Spinal cord (tissue), 10 donors: ENCODE results near the gene THAP7. TPM values are rescaled to one million over a fixed set of nuclear protein-coding genes. Genes with fewer than 3 reads are reported as not detected.
A peak's percentile ranks its signal among the peaks of the same experiment; 100 is the strongest.

Source experiments
- DNase-seq, 6 donors: peaks; one replicate each; pipeline versions ENCODE4 v3.0.0 to v3.0.0-alpha.2; 2013 to 2015; ENCODE audit warnings: low spot score in 6 of 6, low read depth in 4 of 6
- H3K27ac ChIP-seq: one replicate; pipeline ENCODE4 v1.5.1; 2013; ENCODE audit warnings: low read depth, low read length, control low read depth
- H3K27me3 ChIP-seq: one replicate; pipeline ENCODE4 v1.6.1; 2013; ENCODE audit warnings: low read length; ENCODE audit not compliant: control insufficient read depth, insufficient read depth
- H3K36me3 ChIP-seq: one replicate; pipeline ENCODE4 v1.6.1; 2013; ENCODE audit warnings: low read length; ENCODE audit not compliant: control insufficient read depth, insufficient read depth
- H3K4me1 ChIP-seq: one replicate; pipeline ENCODE4 v1.6.1; 2013; ENCODE audit warnings: low read length; ENCODE audit not compliant: control insufficient read depth, insufficient read depth
- H3K4me3 ChIP-seq: one replicate; pipeline ENCODE4 v1.5.1; 2013; ENCODE audit warnings: low read depth, low read length, control low read depth
- H3K9me3 ChIP-seq: one replicate; pipeline ENCODE4 v1.6.1; 2013; ENCODE audit warnings: low read length; ENCODE audit not compliant: control insufficient read depth, insufficient read depth
- WGBS: methylation state at CpG from one replicate; pipeline ENCODE4 v1.1.5; 2013; ENCODE audit warnings: missing lambda C conversion rate; ENCODE audit not compliant: insufficient coverage; 5-methylcytosine and 5-hydroxymethylcytosine counted together
- polyA plus RNA-seq, 2 donors: library from polyadenylated mRNA; unstranded; fragments of 120-200 nt; gene quantifications; one replicate each; pipeline ENCODE4 v1.2.1, GENCODE V29; 2013; ENCODE audit not compliant: insufficient read length in 2 of 2
- total RNA-seq, 2 donors: library from RNA; depleted of rRNA in 1 of 2; stranded (reverse); fragments of 120-200 nt in 1 of 2; fragments of >200 nt in 1 of 2; gene quantifications; one replicate each; pipeline versions ENCODE4 v1.2.3 to v1.2.4, GENCODE V29; 2013 to 2014
- donor health status: healthy.

The THAP7 gene
- total and polyA plus RNA-seq, 4 donors, result 15.1 to 37.2 (median 30.1) TPM

GRCh38 chr22:21022955-21023614 is 21.2 kb upstream of the THAP7 start:
- H3K9me3 ChIP-seq, result no peaks in the 10 kb centered on the region
- peaks cover 15% of the 10 kb centered on the region for H3K36me3 ChIP-seq
- WGBS, result 89% methylated on average over 13 of the region's 13 CpGs
- DNase-seq, result no peak
- no peaks in the 10 kb centered on the region for H3K27me3 ChIP-seq
- H3K27ac ChIP-seq, result no peak overlapping the region
- H3K4me1 ChIP-seq, result peaks cover 12% of the 10 kb centered on the region
- H3K4me3 ChIP-seq, result no peak overlapping the region

- Histone ChIP-seq H3K27me3 (no peaks in the 10 kb centered on the region), H3K36me3 (peaks cover 14% of the 10 kb centered on the region), H3K27ac (no peak overlapping the region), H3K4me1 (peaks cover 6% of the 10 kb centered on the region), H3K4me3 (no peak overlapping the region), H3K9me3 (no peaks in the 10 kb centered on the region)
- WGBS, result 38% methylated on average over 5 of the region's 10 CpGs
- DNase-seq, result no peak
Measured at GRCh38 chr22:21022507-21022906, 20.6 kb upstream of the THAP7 start.

- 64% methylated on average over 7 of the region's 7 CpGs for WGBS
- DNase-seq, result no peak
Measured at GRCh38 chr22:21020802-21021429, 19.0 kb upstream of the THAP7 start.

DNA sequence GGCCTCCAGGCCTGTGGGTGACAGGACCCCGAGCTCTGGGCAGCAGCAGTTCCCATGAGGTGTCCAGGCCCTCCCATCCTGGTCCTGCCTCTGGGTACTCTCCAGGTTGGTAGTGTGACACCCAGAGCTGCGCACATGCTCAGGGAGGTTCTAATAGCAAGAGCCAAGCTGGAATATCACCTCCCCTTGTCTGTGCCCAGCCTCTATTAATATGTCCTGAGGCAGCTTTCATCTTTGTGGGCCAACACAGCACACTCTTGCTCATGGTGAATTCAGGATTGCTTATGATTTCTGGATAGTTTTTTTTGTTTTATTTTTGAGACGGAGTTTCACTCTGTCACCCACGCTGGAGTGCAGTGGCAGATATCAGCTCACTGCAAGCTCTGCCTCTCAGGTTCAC is 16.4 kb upstream of the THAP7 start:
- WGBS, result 100% methylated on average over 3 of the region's 4 CpGs

More at GRCh38 chr22:21020802-21021429, 19.0 kb upstream of the THAP7 start:
- Histone ChIP-seq H3K36me3 (peaks cover 5% of the 10 kb centered on the region), H3K27ac (no peak overlapping the region), H3K9me3 (no peaks in the 10 kb centered on the region), H3K27me3 (no peaks in the 10 kb centered on the region), H3K4me3 (no peak overlapping the region), H3K4me1 (peaks cover 3% of the 10 kb centered on the region)

DNA sequence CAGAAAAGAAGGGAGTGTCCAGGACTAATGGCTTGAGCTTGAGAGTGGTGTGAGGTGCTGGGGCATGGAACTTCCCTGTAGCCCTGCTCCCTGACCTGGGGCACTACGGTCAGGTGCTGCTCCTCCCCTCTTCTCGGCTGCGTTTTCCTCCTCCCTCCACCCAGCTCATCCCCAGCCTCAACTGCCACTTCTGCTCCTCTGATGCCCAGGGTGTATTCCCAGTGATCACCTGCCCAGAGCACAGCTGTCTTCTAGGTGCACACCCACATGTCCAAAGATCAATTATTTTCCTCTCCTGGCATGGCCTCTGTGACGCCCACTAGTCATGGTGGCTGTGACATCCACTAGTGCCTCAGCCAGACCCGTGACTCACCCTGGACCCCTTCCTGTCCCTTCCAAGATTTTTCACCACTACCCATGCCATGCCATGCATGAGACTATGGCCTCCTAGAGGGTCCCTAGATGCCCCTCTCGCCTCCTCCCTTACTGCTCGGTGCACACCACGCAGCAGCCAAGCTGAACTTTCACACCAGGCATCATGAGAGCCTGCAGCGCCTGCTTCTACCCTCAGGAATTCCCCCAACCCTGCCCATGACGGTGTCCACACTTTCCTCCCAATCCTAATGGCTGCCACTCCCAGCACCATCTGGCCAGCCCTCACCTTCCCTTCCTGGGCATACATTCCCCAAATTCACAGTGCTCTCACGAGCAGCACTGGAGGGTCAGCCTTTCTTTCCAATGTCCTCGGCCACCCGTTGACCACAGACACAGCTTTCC is 14.9 kb upstream of the THAP7 start:
- Histone ChIP-seq H3K4me1 (peaks cover 42% of the 10 kb centered on the region), H3K27ac (no peak overlapping the region), H3K4me3 (no peak overlapping the region), H3K36me3 (no peaks in the 10 kb centered on the region), H3K27me3 (no peaks in the 10 kb centered on the region), H3K9me3 (no peaks in the 10 kb centered on the region)
- no peak for DNase-seq
- WGBS, result 87% methylated on average over 10 of the region's 13 CpGs

More for the DNA sequence above, 16.4 kb upstream of the THAP7 start:
- Histone ChIP-seq H3K36me3 (no peaks in the 10 kb centered on the region), H3K9me3 (no peaks in the 10 kb centered on the region), H3K4me1 (peaks cover 29% of the 10 kb centered on the region), H3K27ac (no peak overlapping the region), H3K27me3 (no peaks in the 10 kb centered on the region), H3K4me3 (no peak overlapping the region)
- no peak for DNase-seq

- no peak overlapping the region for H3K4me3 ChIP-seq
- H3K4me1 ChIP-seq, result peaks cover 42% of the 10 kb centered on the region
- H3K36me3 ChIP-seq, result no peaks in the 10 kb centered on the region
- no peaks in the 10 kb centered on the region for H3K9me3 ChIP-seq
- H3K27ac ChIP-seq, result peak overlapping the region; percentile 25
- WGBS, result 47% methylated on average over 4 of the region's 10 CpGs
- no peaks in the 10 kb centered on the region for H3K27me3 ChIP-seq
- peak in 1 of 6 donors; percentile 13 for DNase-seq
Measured at GRCh38 chr22:21015466-21016006, 13.6 kb upstream of the THAP7 start.

- Histone ChIP-seq H3K27ac (peak within 1 kb of the TSS; percentile 80), H3K27me3 (no peaks in the 10 kb centered on the region), H3K4me3 (peak within 1 kb of the TSS; percentile 53), H3K4me1 (peaks cover 42% of the 10 kb centered on the region), H3K36me3 (peaks cover 3% of the 10 kb centered on the region), H3K9me3 (no peaks in the 10 kb centered on the region)
- DNase-seq, result peak in 2 of 6 donors; percentile 50 to 69
- WGBS, result 16% methylated on average over 10 of the region's 12 CpGs
Measured at GRCh38 chr22:21014726-21015465, 13.0 kb upstream of the THAP7 start, which contains the start of gene P2RX6. Gene P2RX6, plus strand, starts transcription at chr22:21015165. Its CDS starts 10 bp downstream, at chr22:21015175.

- no peaks in the 10 kb centered on the region for H3K9me3 ChIP-seq
- peak overlapping the region; percentile 80 for H3K27ac ChIP-seq
- peaks cover 4% of the 10 kb centered on the region for H3K36me3 ChIP-seq
- H3K4me3 ChIP-seq, result peak overlapping the region; percentile 53
- peak; percentile 79 to 98 (median 86) for DNase-seq
- no peaks in the 10 kb centered on the region for H3K27me3 ChIP-seq
- WGBS, result under 1% methylated on average over 40 of the region's 40 CpGs
- H3K4me1 ChIP-seq, result peaks cover 42% of the 10 kb centered on the region
Measured at GRCh38 chr22:21014202-21014725, 12.3 kb upstream of the THAP7 start.
